GM12878 (cell line): ENCODE results near the gene MS4A6A. TPM values are rescaled to one million over a fixed set of nuclear protein-coding genes. Genes with fewer than 3 reads are reported as not detected.

Experiments
- ATAC-seq: fragments of 200-7000 bp; cut with Tn5 transposase; 3 replicates; pipeline ENCODE4 v1.9.1; 2020; ENCODE audit warnings: mild to moderate bottlenecking, moderate library complexity
- BruUV-seq: library from RNA; stranded (reverse); fragments of 400-500 nt; replicated peaks from 2 replicates; lab custom pipeline; 2021; lab: Mats Ljungman, UMichigan
- CTCF ChIA-PET: fragments of 300-600 bp; sonication (Branson Sonifier 250); formaldehyde crosslinking; extraction: SDS; loops from one replicate; lab custom pipeline; 2021; ENCODE audit warnings: inconsistent platforms; lab: Yijun Ruan, JAX
- POLR2A ChIA-PET: fragments of 350-600 bp; formaldehyde crosslinking; extraction: SDS; loops from one replicate; lab custom pipeline; 2021; ENCODE audit warnings: inconsistent platforms; lab: Charles Lee
- RAD21 ChIA-PET: fragments of 300-600 bp; sonication (Branson Sonifier 250); formaldehyde crosslinking; loops from one replicate; lab custom pipeline; 2023; ENCODE audit warnings: antibody characterized with exemption; ENCODE audit not compliant: unreplicated experiment; lab: Charles Lee
- SMC1A ChIA-PET: fragments of 300-600 bp; sonication (Branson Sonifier 250); formaldehyde crosslinking; loops from one replicate; lab custom pipeline; 2023; ENCODE audit not compliant: unreplicated experiment, uncharacterized antibody; lab: Charles Lee
- DNase-seq: peaks from one replicate; pipeline ENCODE4 v3.0.0-alpha.2; 2011; ENCODE audit warnings: low read depth, low spot score
- FAIRE-seq: peaks from 3 replicates; lab custom pipeline; 2011; peaks lifted over from hg19 to GRCh38; lab: Jason Lieb, UNC
- H2AFZ ChIP-seq: 2 replicates; pipeline ENCODE4 v1.6.0; 2011; ENCODE audit warnings: low read depth, low read length, control low read depth; ENCODE audit not compliant: control insufficient read depth
- H3K27ac ChIP-seq: 2 replicates; pipeline ENCODE4 v1.5.1; 2011; ENCODE audit warnings: control low read depth; ENCODE audit not compliant: control insufficient read depth, insufficient read depth
- H3K27me3 ChIP-seq, 2 experiments: replicated peaks in 1 of 2; 2 replicates each; pipeline versions ENCODE4 v1.6.0 to v1.6.1; 2011; ENCODE audit warnings: low read length in 1 of 2; ENCODE audit not compliant: control insufficient read depth in 2 of 2, insufficient read depth in 2 of 2
- H3K36me3 ChIP-seq, 2 experiments: 2 replicates each; pipeline ENCODE4 v1.5.1; 2011; ENCODE audit warnings: low read length in 1 of 2; ENCODE audit not compliant: control insufficient read depth in 2 of 2, insufficient read depth in 2 of 2
- H3K4me1 ChIP-seq: 2 replicates; pipeline ENCODE4 v1.6.1; 2011; ENCODE audit warnings: mild to moderate bottlenecking, low read length, moderate library complexity, mixed read lengths; ENCODE audit not compliant: control insufficient read depth, insufficient read depth
- H3K4me2 ChIP-seq: 2 replicates; pipeline ENCODE4 v1.6.0; 2011; ENCODE audit warnings: control low read depth; ENCODE audit not compliant: control insufficient read depth, insufficient read depth
- H3K4me3 ChIP-seq: fragments of 200-600 bp; sonication (generic); 2 replicates; pipeline ENCODE4 v1.5.1; 2016
- H3K79me2 ChIP-seq: 2 replicates; pipeline ENCODE4 v1.6.0; 2011; ENCODE audit warnings: low read length; ENCODE audit not compliant: control insufficient read depth, insufficient read depth
- H3K9ac ChIP-seq: 2 replicates; pipeline ENCODE4 v1.8.0; 2011; ENCODE audit warnings: low read length, control low read depth, mixed read lengths; ENCODE audit not compliant: control insufficient read depth, insufficient read depth
- H3K9me3 ChIP-seq: replicated peaks from 3 replicates; pipeline ENCODE4 v1.5.1; 2011; ENCODE audit warnings: mild to moderate bottlenecking, low read length; ENCODE audit not compliant: control insufficient read depth, insufficient read depth
- H4K20me1 ChIP-seq: 2 replicates; pipeline ENCODE4 v1.6.0; 2011; ENCODE audit not compliant: control insufficient read depth, insufficient read depth
- ELK1 ChIP-seq: IDR thresholded peaks from 2 replicates; pipeline ENCODE4 v1.6.1; 2012; ENCODE audit warnings: low read depth, low read length, improper control_type of control experiment
- HDAC2 ChIP-seq: fragments of 200-600 bp; sonication (generic); IDR thresholded peaks from 2 replicates; pipeline ENCODE4 v1.6.1; 2017
- MTA2 ChIP-seq: fragments of 450-650 bp; IDR thresholded peaks from 2 replicates; pipeline ENCODE4 v1.6.1; 2016; ENCODE audit warnings: low read depth, mild to moderate bottlenecking, moderate library complexity
- SUPT20H ChIP-seq: IDR thresholded peaks from 2 replicates; pipeline ENCODE4 v1.6.1; 2011; ENCODE audit warnings: low read depth, mild to moderate bottlenecking, low read length, moderate library complexity, borderline replicate concordance; ENCODE audit not compliant: control insufficient read depth
- ZBED1 ChIP-seq: IDR thresholded peaks from 2 replicates; pipeline ENCODE4 v1.6.1; 2016; ENCODE audit warnings: borderline replicate concordance
- WGBS: methylation state at CpG from one replicate; pipeline ENCODE4 v1.1.6; 2016; ENCODE audit warnings: low lambda C conversion rate; ENCODE audit not compliant: insufficient replicate concordance, insufficient coverage; ENCODE audit errors: missing lambda C conversion rate; 5-methylcytosine and 5-hydroxymethylcytosine counted together
- in situ Hi-C: fragments of 300-500 bp; cut with MboI; formaldehyde crosslinking; loops from 9 replicates; pipeline ENCODE4 v1.14.3; 2018; ENCODE audit warnings: mixed read lengths
- intact Hi-C: fragments of 100-400 bp; cut with micrococcal nuclease; formaldehyde crosslinking; loops from one replicate; pipeline ENCODE4 v1.14.2; 2022; ENCODE audit not compliant: unreplicated experiment
- polyA plus RNA-seq, 11 experiments: library from polyadenylated mRNA; depleted of rRNA in 4 of 11; unstranded in 6 of 11; stranded (reverse) in 5 of 11; fragments of >200 nt; fragmentation: Nextera tagmentation in 4 of 11; fragmentation: Illumina TruSeq in 1 of 11; extraction: Ambion mirVana in 4 of 11; extraction: Trizol in 1 of 11; gene quantifications; 1 replicate in 1 of 11; 2 replicates in 10 of 11; pipeline versions ENCODE4 v1.2.1 to v1.2.3, GENCODE V29; 2011 to 2016; ENCODE audit warnings: inconsistent platforms in 2 of 11, missing spikeins in 2 of 11, low read depth in 1 of 11
- total RNA-seq, 4 experiments: library from RNA; depleted of rRNA in 3 of 4; stranded (reverse); fragments of >200 nt in 3 of 4; fragmentation: Illumina TruSeq in 1 of 4; extraction: Trizol in 1 of 4; gene quantifications; 2 replicates each; pipeline versions ENCODE4 v1.2.1 to v1.2.3, GENCODE V29; 2013 to 2021
- TF ChIP-seq, protein P1 (sequence below): fragments of 150-350 bp; IDR thresholded peaks from 2 replicates; pipeline ENCODE4 v1.6.1; 2016; ENCODE audit warnings: low read depth, low read length

The MS4A6A gene
- total and polyA plus RNA-seq, 10 of the 15 experiments (the other 5 are each of a cell fraction or from before 2014, with no cell fraction given): 0.75 to 30.7 (median 9.0) TPM

DNA sequence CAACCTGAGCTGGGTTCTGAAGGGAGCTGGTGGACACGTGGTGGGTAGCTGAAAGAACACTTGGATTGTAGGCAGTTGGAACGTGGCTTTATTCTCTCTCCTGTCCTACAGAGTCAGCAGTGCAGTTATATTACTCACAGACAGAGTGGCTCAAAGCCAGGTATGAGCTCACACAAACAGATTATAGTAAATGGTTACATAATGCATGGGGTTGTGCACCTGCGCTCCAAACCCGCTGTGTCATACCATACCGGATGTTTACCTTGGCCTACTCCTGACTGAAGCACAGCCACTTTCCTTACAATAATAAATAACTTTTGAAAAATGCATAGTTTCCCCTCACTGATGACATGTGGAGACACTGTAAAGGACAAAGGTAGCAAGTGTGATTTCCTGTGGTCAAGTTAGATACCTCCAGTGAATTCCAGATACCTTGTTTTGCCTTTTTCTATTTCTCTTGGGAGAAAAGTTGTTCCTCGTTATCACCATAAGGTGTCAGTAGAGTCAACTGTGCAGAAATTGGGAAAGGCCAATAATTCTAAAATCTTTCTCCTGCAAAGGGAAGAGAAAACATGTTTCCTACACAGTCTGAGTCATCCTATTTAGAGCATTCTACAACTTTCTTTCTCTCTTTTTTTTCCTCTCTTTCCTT is 13.5 kb downstream of the MS4A6A start (continued):
- TF ChIP-seq, protein P1, sequence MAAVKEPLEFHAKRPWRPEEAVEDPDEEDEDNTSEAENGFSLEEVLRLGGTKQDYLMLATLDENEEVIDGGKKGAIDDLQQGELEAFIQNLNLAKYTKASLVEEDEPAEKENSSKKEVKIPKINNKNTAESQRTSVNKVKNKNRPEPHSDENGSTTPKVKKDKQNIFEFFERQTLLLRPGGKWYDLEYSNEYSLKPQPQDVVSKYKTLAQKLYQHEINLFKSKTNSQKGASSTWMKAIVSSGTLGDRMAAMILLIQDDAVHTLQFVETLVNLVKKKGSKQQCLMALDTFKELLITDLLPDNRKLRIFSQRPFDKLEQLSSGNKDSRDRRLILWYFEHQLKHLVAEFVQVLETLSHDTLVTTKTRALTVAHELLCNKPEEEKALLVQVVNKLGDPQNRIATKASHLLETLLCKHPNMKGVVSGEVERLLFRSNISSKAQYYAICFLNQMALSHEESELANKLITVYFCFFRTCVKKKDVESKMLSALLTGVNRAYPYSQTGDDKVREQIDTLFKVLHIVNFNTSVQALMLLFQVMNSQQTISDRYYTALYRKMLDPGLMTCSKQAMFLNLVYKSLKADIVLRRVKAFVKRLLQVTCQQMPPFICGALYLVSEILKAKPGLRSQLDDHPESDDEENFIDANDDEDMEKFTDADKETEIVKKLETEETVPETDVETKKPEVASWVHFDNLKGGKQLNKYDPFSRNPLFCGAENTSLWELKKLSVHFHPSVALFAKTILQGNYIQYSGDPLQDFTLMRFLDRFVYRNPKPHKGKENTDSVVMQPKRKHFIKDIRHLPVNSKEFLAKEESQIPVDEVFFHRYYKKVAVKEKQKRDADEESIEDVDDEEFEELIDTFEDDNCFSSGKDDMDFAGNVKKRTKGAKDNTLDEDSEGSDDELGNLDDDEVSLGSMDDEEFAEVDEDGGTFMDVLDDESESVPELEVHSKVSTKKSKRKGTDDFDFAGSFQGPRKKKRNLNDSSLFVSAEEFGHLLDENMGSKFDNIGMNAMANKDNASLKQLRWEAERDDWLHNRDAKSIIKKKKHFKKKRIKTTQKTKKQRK: peak; percentile 90
- TF ChIP-seq HDAC2: no peak

DNA sequence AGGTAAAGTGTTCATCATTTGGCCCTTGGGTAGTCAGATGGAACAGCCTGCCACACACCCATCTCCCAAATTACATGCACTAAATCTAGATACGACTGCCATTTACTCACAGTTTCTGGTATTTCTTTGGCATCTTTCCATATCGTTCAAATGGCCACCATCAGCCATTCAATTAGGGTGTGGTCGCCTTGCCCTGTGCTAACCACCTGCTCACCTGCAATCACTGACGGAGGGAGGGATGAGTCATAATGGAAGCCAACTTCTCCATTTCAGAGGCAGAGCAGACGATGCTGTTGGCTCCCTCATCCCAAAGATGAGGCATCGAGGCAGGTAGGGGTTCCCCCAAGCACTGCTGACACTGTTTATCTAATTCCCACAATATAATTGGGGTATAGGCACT is 14.6 kb downstream of the MS4A6A start:
- DNase-seq (no peak), FAIRE-seq (no peak), ATAC-seq (no peak)
- ChIA-PET SMC1A (interaction anchor here (0.8 kb wide), 1 partner anchor 28 kb away, joined by 3 read pairs; no protein-coding TSS in a partner anchor), RAD21 (no interaction called here), POLR2A (no interaction called here), CTCF (interaction anchor here (2.3 kb wide), 1 partner anchor 83 kb away, joined by 11 read pairs; no protein-coding TSS in a partner anchor)
- Histone ChIP-seq H3K4me1 (no peaks in the 10 kb centered on the region), H4K20me1 (no peaks in the 10 kb centered on the region), H3K9ac (no peak overlapping the region), H3K9me3 (peaks cover 8% of the 10 kb centered on the region; the same call in 2 of the 3 replicates), H2AFZ (no peak overlapping the region), H3K27me3 (no peaks in the 10 kb centered on the region), H3K27ac (no peak overlapping the region), H3K36me3 (no peaks in the 10 kb centered on the region), H3K4me3 (no peak overlapping the region), H3K4me2 (no peak overlapping the region), H3K79me2 (no peaks in the 10 kb centered on the region)
- TF ChIP-seq ZBED1 (no peak), ELK1 (no peak), SUPT20H (no peak), MTA2 (no peak)
- BruUV-seq: no TSS peak
- intact Hi-C loops (no loop called here), in situ Hi-C loops (no loop called here)
- WGBS: 8% methylated on average over 6 of the region's 6 CpGs
